Activated CD4-positive, alpha-beta T cell treated with anti-CD3 and anti-CD28 coated beads for 4 hours (primary cell): ENCODE data around the gene C16orf89.
"Not testable (repeated sequence)": the region's sequence is repeated elsewhere in the genome, so short reads cannot be mapped to it uniquely, and the experiment has no call there.

ENCODE experiments used
- DNase-seq, 2 donors: peaks; one replicate each; pipeline ENCODE4 v3.0.0-alpha.2; 2020

C16orf89 gene

GRCh38 chr16:5065813-5066212, at the start of gene C16orf89:
Gene C16orf89 (minus strand): TSS chr16:5065956. CDS start chr16:5065908, 48 bp downstream.
- DNase-seq = no peak

- DNase-seq = not testable (repeated sequence)
These were observed 45.2 kb upstream of the C16orf89 start for GRCh38 chr16:5110933-5111332.

GRCh38 chr16:5108505-5109158, 42.9 kb upstream of the C16orf89 start:
- no peak for DNase-seq

GRCh38 chr16:5105039-5105438, 39.3 kb upstream of the C16orf89 start:
- not testable (repeated sequence) for DNase-seq

- DNase-seq = not testable (repeated sequence)
These were observed 37.7 kb upstream of the C16orf89 start for GRCh38 chr16:5103296-5104032.

GRCh38 chr16:5099174-5099573, 33.4 kb upstream of the C16orf89 start:
- DNase-seq = not testable (repeated sequence)

GRCh38 chr16:5098221-5099159, 32.7 kb upstream of the C16orf89 start:
- peak; percentile 95 to 96 for DNase-seq

- DNase-seq = peak; percentile 88 to 91
These were observed 31.9 kb upstream of the C16orf89 start, which contains the start of gene EEF2KMT for GRCh38 chr16:5097470-5098220. Gene EEF2KMT (minus strand): TSS chr16:5097795. CDS start chr16:5097739, 56 bp downstream.

- peak; percentile 28 to 34 for DNase-seq
These were observed 31.3 kb upstream of the C16orf89 start for GRCh38 chr16:5097061-5097469.

GRCh38 chr16:5096437-5097060, 30.8 kb upstream of the C16orf89 start:
- not testable (repeated sequence) for DNase-seq

GRCh38 chr16:5095145-5095830, 29.5 kb upstream of the C16orf89 start:
- not testable (repeated sequence) for DNase-seq

GRCh38 chr16:5093746-5094145, 28.0 kb upstream of the C16orf89 start:
- not testable (repeated sequence) for DNase-seq

GRCh38 chr16:5093081-5093480, 27.3 kb upstream of the C16orf89 start:
- not testable (repeated sequence) for DNase-seq

GRCh38 chr16:5090592-5090991, 24.8 kb upstream of the C16orf89 start:
- DNase-seq = not testable (repeated sequence)

- DNase-seq = not testable (repeated sequence)
These were observed 24.3 kb upstream of the C16orf89 start for GRCh38 chr16:5089911-5090555.

GRCh38 chr16:5088936-5089335, 23.2 kb upstream of the C16orf89 start:
- not testable (repeated sequence) for DNase-seq

GRCh38 chr16:5088086-5088790, 22.5 kb upstream of the C16orf89 start:
- not testable (repeated sequence) for DNase-seq

- not testable (repeated sequence) for DNase-seq
These were observed 20.0 kb upstream of the C16orf89 start for GRCh38 chr16:5085716-5086115.

- peak; percentile 29 to 52 for DNase-seq
These were observed 19.0 kb upstream of the C16orf89 start for GRCh38 chr16:5084802-5085201.
